ENCODE results near the gene ZNF189.

ZNF189 gene

GRCh38 chr9:101443364-101443771 lies 44.7 kb downstream of the ZNF189 start:
- H3K27ac ChIP-seq = no peak overlapping the region
- no peak for TF ChIP-seq CTCF (conservative IDR thresholded peaks at IDR 0.05)

DNA sequence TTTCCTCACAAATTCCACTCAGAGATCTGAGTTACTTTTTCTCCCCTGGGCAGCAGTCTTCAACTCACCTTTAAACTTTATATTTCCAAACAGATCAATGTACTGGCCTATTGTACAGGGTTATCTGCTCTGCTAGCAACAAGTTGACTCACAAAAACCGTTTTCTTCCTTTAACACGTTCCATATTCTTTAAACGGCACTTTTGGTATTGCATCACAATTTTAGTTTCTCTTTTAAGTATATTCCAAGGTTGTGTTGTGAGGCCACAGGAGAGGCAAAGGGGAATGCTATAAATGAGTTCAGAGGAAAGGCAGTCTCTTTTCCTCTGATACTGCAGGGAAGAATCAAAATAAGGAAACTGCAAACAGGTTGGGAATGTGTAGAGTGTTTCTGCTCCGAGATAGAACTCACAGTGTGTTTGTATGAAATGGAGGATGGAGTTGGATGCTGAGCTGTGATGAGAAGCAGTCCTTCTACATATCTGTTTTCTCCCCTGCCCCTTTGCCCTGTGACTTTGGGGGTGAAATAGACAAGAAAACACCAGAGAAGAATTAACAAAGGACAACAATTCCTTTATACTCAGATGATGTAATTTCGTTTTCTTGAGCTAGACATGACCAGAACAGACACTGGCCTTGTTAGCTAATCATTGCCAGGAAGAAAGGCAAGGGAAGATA lies 46.8 kb downstream of the ZNF189 start:
- no peak overlapping the region for H3K27ac ChIP-seq

DNA sequence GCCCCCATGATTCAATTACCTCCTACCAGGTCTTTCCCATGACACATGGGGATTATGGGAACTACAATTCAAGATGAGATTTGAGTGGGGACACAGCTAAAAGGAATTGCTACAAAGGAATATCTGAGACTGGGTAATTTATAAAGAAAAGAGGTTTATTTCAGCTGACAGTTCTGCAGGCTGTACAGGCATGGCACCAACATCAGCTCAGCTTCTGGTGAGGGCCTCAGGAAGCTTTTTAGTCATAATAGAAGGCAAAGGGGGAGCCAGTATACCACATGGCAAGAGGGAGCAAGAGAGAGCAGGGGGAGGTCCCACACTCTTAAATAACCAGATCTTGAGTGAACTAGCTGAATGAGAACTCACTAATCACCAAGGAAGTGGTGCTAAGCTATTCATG lies 48.1 kb downstream of the ZNF189 start:
- TF ChIP-seq CTCF (conservative IDR thresholded peaks at IDR 0.05) = no peak
- no peak overlapping the region for H3K27ac ChIP-seq

More for the DNA sequence above, 46.8 kb downstream of the ZNF189 start:
- no peak for TF ChIP-seq CTCF (conservative IDR thresholded peaks at IDR 0.05)

- TF ChIP-seq CTCF (conservative IDR thresholded peaks at IDR 0.05) = no peak
Observed at GRCh38 chr9:101448680-101449070, 50.0 kb downstream of the ZNF189 start.

DNA sequence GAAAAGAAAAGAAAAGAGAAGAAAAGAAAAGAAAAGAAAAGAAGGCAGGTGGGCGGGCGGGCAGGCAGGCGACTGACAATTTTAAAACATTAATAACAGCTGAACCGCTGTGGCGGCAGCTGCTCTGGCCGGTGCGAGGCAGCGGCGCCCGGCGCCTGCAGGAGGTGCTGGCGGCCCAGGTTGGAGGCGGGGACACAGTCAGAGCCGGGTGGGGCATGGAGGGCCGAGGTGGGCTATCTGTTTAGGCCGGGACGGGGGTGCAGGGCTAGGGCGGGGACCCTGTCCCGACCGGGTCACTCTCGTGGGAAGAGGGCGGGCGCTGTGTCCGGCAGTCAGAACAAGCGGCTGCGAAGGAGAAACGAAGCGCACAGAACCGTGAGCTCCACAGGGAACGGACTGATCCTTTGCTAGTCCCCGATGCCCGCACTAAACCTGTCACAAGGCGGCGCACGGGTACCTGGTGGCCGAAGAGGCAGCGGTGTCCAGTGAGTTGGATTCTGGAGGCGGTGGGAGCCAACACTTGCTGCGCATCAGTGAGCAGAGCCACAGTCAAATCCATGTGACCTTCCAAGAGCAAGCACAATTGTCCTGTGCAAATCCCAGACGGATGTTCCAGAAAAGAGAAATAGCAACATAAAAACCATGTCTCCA lies 50.5 kb downstream of the ZNF189 start:
- peak; percentile 91 for TF ChIP-seq CTCF (conservative IDR thresholded peaks at IDR 0.05)

More at GRCh38 chr9:101448680-101449070, 50.0 kb downstream of the ZNF189 start:
- peak overlapping the region; percentile 47 for H3K27ac ChIP-seq

GRCh38 chr9:101450931-101451330 lies 52.3 kb downstream of the ZNF189 start:
- TF ChIP-seq CTCF (conservative IDR thresholded peaks at IDR 0.05) = no peak
- H3K27ac ChIP-seq = no peak overlapping the region

More for the DNA sequence above, 50.5 kb downstream of the ZNF189 start:
- peak overlapping the region; percentile 47 for H3K27ac ChIP-seq

- no peak overlapping the region for H3K27ac ChIP-seq
- no peak for TF ChIP-seq CTCF (conservative IDR thresholded peaks at IDR 0.05)
Observed at GRCh38 chr9:101451498-101451897, 52.8 kb downstream of the ZNF189 start.
